GM19043 (cell line): ENCODE data around the gene DCAF8.
A peak's percentile ranks its signal among the peaks of the same experiment; 100 is the strongest.

Experiments
- ATAC-seq: cut with Tn5 transposase; IDR thresholded peaks from one replicate; pipeline ENCODE4 v1.9.1; 2021; ENCODE audit warnings: low read depth; ENCODE audit not compliant: unreplicated experiment

DCAF8 gene

GRCh38 chr1:160267284-160267991, 5.1 kb upstream of the DCAF8 start:
- no peak for ATAC-seq

DNA sequence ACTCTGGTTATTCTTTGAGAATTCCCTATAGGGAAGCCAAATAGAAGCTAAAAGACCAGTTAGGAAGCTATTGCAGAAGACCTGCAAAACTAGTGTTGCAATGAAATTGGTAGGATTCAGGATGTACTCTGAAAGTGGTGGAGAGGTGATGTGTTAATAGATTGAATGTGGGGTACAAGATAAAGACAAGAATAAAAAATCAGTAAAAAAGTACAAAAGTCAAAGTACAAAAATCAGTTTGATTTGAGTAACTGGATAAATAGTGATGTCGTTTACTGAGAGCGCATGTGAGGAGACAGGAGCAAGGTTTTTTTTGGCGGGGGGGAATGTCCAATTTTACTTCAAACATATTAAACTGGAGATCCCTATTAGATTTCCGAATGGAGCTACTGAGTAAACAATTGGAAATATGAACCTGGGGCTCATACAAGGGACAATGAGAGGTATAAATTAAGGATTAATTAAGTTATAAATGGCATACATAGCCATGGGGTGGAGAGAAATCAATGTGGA, 2.5 kb upstream of the DCAF8 start:
- ATAC-seq = no peak

DNA sequence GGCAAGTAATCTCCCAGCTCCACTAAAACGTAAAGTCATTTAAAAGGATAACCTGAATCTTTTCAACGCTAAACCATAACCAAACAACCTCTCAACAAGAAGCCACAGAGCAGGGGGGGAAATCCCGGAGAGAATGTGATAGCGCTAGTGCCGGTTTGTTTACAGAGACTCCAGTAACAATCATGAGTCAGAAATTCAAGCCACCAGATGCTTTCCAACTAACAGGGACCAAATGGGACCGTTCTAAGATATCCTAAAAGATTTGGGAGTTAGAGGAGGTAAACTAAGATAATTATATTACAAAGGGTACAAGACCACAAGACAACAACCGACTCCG, 825 bp downstream of the DCAF8 start:
- no peak for ATAC-seq

DNA sequence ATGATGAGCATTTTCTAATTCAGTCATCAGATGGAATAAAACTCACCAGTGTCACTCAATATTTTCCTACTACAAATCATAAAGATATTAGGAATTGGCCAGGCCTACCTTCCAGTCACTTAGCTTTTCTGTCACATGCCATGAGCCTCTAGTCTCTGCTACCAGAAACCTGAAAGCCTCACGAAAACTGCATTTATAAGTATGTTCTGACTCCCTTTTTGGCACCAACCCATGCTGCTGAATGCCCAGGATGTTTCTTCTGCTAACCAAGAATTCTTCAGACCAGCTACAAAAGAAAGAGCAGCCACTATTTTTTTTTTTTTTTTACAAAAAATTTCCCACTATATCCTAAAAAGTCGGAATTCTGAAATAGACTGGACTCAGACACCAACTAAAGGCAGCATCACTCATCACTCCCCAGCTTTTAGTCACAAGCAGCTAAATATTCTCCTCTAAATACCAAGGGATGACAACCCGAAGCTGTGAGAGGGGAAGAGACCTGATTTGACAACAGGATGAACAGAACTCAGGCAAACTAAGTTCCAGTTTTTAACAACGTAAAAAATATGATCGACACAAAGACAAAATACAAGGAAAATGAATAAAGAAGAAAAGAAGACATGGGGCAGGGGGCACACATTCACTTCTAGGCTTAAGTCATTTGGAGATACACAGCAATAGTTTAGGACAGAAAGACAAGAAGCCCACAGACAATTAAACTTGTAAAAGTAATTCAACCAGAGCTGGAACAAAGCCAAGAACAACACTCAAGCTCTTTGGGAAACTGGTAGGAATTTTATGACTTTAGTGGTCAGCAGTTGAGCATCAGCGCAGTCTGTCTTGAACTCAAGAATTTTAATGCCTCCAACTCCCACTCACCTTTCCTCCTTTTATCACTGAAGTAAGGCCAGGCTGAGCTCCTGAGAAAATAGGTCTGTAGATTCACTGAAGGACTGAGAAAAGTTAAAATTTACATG, 1.7 kb downstream of the DCAF8 start:
- ATAC-seq = no peak

DNA sequence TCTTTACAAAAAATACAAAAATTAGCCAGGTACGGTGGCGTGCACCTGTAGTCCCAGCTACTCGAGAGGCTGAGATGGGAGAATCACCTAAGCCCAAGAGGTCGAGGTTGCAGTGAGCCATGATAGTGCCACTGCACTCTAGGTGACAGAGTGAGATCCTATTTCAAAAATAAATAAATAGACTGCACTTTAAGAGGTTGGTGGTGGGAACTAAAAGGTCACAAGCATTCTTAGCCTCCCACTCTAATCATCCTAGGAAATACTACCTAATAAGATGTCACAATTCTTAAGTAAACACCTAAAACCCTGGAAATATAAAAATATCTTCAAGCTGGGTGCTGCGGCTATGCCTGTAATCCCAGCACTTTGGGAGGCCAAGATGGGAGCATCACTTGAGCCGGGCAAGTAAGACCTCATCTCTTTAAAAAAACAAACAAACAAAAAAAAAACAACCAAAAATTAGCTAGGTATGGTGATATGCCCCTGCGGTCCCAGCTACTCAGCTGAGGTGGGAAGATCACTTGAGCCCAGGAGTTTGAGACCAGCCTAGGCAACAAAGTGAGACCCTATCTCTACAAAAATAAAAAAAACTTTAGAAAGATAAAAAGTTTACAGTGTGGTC, 4.1 kb downstream of the DCAF8 start:
- no peak for ATAC-seq

DNA sequence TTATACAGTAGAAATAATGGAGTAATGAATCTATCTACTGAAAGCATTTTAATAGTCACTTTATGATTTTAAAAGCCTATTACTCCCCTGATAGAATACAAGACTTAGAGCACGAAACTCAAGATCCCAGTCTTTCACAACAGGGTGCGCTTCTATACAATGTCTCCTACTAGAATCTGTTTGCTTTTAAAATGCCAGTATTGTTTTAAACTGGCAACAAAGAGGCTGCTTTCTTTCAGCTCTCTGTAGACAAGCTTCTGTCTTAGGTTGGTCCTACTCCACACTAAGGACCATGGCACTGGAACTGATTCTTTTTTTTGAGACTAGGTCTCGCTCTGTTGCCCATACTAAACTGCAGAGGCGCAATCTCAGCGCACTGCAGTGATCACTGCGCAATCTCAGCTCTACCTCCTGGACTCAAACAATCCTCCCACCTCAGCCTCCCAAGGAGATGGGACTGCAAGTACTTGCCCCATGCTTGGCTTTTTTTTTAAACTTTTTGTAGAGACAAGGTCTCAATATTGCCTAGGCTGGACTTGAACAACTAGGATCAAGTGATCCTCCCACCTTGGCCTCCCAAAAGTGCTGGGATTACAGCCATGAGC, 4.8 kb downstream of the DCAF8 start:
- ATAC-seq = no peak

DNA sequence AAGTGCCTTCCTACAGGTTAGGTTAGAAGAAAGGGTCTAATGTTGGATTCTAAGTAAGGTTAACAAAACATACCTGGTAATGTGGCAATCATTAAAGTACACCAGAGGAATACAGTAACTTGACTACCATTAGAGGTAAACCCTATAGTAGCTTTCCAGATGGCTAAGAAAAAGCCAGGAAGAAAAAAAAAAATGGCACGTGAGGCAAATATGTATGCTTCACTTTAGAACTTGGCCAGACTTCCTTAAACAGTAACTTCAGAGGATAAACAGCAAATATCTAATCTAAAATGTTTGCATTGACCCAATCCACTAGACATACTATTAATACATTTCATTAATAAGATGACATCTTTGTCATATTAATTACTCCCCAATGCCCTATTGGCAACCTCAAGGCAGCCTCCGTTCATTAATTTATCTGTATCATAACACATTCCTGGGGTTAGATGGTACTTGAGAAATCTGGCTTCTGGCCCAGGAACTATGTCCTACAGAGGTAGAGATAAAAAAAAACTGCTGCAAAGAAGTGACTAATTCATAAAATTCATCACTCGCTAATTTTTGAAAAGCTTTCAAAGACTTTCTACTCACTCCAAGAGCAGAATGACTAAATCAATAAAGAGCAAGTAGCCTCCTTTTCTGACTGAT, 5.8 kb downstream of the DCAF8 start:
- ATAC-seq = no peak

DNA sequence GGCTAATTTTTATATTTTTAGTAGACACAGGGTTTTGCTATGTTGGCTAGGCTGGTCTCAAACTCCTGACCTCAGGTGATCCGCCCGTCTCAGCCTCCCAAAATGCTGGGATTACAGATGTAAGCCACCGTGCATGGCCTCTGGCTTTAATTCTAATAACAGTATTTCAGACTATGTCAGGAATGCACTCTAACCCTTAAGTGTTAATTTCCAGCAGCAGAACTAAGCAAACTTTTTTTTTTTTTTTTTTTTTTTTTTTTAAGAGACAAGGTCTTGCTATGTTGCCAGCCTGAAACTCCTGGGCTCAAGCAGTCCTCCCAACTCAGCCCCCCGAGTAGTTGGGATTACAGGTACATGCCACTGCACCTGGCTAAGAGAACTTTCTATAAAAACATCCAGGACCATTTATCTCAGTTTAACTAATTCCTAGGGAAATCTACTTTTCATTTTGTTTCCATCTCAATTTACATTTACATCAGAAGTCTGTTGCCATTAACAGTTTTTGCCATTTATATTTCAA, 6.5 kb downstream of the DCAF8 start:
- no peak for ATAC-seq

GRCh38 chr1:160251687-160252526, 10.4 kb downstream of the DCAF8 start:
- peak; percentile 61 for ATAC-seq

- ATAC-seq = no peak
These were observed 11.3 kb downstream of the DCAF8 start for GRCh38 chr1:160251011-160251410.

DNA sequence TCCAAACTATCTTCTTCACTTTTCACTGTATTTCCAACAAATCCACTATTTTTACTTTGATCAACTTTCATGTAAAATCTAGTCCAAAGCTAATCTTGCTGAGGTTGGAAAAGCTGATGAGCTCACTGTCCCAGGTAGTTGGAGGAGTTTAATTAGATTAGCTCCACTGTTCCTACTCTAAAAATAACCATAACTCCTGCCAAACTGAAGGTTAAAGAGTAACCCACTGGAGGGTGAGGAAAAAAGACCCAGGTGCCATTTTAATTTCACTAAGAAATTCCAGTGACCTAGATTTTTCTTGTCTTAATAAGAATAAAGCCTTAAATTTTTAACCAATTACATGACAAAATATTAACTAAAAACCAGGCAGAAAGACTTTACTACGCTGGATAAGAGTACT, 15.3 kb downstream of the DCAF8 start:
- ATAC-seq = no peak

GRCh38 chr1:160245434-160245833, 16.9 kb downstream of the DCAF8 start:
- ATAC-seq = no peak

GRCh38 chr1:160244209-160244608, 18.1 kb downstream of the DCAF8 start:
- ATAC-seq = no peak

GRCh38 chr1:160243767-160244166, 18.6 kb downstream of the DCAF8 start:
- ATAC-seq = no peak

GRCh38 chr1:160239582-160240299, 22.6 kb downstream of the DCAF8 start:
- no peak for ATAC-seq

DNA sequence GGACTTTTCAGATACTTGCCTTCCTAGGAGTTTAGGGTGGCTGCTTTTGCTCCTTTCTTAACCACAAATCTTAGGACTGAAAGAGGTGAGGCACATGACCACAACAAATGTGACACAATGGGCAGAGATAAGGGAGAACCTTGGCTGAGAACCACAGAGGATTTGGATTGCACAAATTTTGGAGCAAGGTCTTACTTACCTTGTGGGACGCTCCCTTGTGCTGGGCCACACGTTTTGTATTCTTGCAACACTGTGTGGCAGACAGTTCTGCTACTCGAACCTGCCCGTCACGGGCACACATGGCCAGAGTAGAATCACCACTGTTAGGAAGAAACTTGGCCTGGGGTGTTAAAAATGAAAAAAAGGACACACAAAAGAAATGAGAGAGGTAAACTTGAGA, 23.9 kb downstream of the DCAF8 start:
- ATAC-seq = no peak

GRCh38 chr1:160237558-160237957, 24.8 kb downstream of the DCAF8 start:
- no peak for ATAC-seq

GRCh38 chr1:160236806-160237205, 25.5 kb downstream of the DCAF8 start:
- ATAC-seq = no peak

DNA sequence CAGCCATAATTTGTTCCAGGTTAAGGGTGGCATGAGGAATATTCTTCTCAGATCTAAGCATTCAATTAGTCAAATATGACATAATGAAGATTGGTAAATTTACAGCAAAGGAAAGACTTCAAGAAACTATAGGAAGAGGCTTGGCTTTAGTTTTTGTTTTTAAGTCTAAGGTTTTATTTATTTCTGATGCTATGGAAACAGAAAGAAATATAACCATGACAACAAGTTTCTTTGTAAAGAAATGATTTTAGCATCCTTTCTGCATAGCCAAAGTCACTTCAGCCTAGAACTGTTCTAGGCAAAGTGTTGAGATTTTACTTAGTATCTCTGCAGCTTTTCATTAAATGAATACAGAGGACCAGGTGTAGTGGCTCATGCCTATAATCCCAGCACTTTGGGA, 29.4 kb downstream of the DCAF8 start:
- no peak for ATAC-seq
